ENCODE results near the gene FBRSL1.

The FBRSL1 gene

DNA sequence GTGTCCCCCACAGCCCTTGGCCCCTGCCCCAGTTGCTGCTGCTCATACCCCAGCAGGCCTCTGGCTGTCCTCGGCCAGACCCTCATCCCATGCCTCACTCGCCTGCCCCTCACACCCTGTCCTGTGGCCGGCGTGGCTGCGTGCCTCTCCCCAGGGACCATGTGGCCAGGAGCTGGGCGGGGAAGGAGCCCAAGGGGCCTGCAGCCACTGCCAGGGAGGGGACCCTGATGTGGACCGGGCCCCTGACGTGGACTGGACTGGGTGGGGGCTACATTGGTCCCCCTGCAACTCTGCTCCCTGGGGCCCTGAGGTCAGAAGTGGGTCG lies 10.9 kb downstream of the FBRSL1 start:
- Histone ChIP-seq H3K36me3 (ENCODE audit: control insufficient read depth, insufficient read depth, low read length) (no peaks in the 10 kb centered on the region; the same call in 1 of the 2 replicates), H3K4me3 (replicated peaks; ENCODE audit: low read depth, low read length) (no peak overlapping the region), H3K27me3 (replicated peaks; ENCODE audit: control insufficient read depth, insufficient read depth, low read length) (no peaks in the 10 kb centered on the region)
- no peak for DNase-seq (ENCODE audit: extremely low read depth, insufficient read length)
- TF ChIP-seq CTCF (IDR thresholded peaks at IDR 0.05; ENCODE audit: insufficient read depth, low read length, poor library complexity, severe bottlenecking), result no peak

GRCh38 chr12:132501204-132501940 lies 11.4 kb downstream of the FBRSL1 start:
- no peaks in the 10 kb centered on the region for H3K27me3 ChIP-seq (replicated peaks; ENCODE audit: control insufficient read depth, insufficient read depth, low read length)
- no peak overlapping the region for H3K4me3 ChIP-seq (replicated peaks; ENCODE audit: low read depth, low read length)
- no peak for DNase-seq (ENCODE audit: extremely low read depth, insufficient read length)
- no peak for TF ChIP-seq CTCF (IDR thresholded peaks at IDR 0.05; ENCODE audit: insufficient read depth, low read length, poor library complexity, severe bottlenecking)
- H3K36me3 ChIP-seq (ENCODE audit: control insufficient read depth, insufficient read depth, low read length), result no peaks in the 10 kb centered on the region; the same call in 1 of the 2 replicates

- Histone ChIP-seq H3K27me3 (replicated peaks; ENCODE audit: control insufficient read depth, insufficient read depth, low read length) (no peaks in the 10 kb centered on the region), H3K36me3 (ENCODE audit: control insufficient read depth, insufficient read depth, low read length) (no peaks in the 10 kb centered on the region; the same call in 1 of the 2 replicates), H3K4me3 (replicated peaks; ENCODE audit: low read depth, low read length) (no peak overlapping the region)
- DNase-seq (ENCODE audit: extremely low read depth, insufficient read length), result no peak
- no peak for TF ChIP-seq CTCF (IDR thresholded peaks at IDR 0.05; ENCODE audit: insufficient read depth, low read length, poor library complexity, severe bottlenecking)
Observed at GRCh38 chr12:132502149-132502881, 12.4 kb downstream of the FBRSL1 start.

DNA sequence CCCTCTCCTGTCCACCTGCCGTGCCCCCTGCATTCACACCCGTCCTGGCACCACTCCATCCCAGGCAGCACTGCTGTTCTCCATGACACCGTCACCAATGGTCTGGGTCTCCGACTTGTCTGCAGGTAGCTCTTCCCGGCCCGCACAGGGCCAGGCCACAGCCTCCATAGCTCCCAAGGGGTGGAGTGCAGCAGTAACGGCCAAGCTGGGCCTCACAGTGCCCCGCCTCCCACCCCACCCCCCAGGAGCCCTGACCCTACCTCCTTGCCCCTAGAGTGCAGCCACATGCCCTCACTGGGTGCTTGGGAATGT lies 12.9 kb downstream of the FBRSL1 start:
- no peaks in the 10 kb centered on the region; the same call in 1 of the 2 replicates for H3K36me3 ChIP-seq (ENCODE audit: control insufficient read depth, insufficient read depth, low read length)
- no peaks in the 10 kb centered on the region for H3K27me3 ChIP-seq (replicated peaks; ENCODE audit: control insufficient read depth, insufficient read depth, low read length)
- H3K4me3 ChIP-seq (replicated peaks; ENCODE audit: low read depth, low read length), result no peak overlapping the region
- TF ChIP-seq CTCF (IDR thresholded peaks at IDR 0.05; ENCODE audit: insufficient read depth, low read length, poor library complexity, severe bottlenecking), result no peak
- no peak for DNase-seq (ENCODE audit: extremely low read depth, insufficient read length)

DNA sequence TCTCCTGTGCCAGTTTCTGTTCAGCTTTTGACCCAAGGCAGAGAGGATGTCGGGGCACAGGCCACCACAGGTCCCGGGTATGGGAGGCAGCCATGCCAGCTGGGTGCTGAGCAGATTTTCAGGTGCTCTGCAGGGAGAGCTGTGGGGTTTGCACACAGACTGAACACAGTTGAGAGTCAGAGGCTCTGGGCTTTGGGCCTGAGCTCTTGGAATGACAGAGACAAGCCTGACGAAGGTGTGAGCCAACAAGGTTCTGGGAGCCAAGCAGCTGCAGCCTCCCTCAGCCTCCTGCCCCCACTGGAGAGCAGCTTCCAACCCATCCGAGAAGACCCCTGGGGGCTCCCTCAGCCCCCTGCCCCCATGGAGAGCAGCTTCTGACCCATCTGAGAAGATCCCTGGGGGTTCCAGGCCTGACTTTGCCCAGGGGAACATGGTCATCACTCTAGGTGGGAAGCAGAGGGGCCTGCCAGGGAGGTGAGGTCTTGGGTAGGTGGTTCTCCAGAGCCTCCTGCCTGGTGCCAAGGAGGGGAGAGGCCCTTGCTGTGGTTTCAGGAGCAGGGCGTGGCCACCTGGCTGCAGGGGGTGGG lies 13.8 kb downstream of the FBRSL1 start:
- no peak for TF ChIP-seq CTCF (IDR thresholded peaks at IDR 0.05; ENCODE audit: insufficient read depth, low read length, poor library complexity, severe bottlenecking)
- Histone ChIP-seq H3K4me3 (replicated peaks; ENCODE audit: low read depth, low read length) (no peak overlapping the region), H3K36me3 (ENCODE audit: control insufficient read depth, insufficient read depth, low read length) (no peaks in the 10 kb centered on the region; the same call in none of the 2 replicates), H3K27me3 (replicated peaks; ENCODE audit: control insufficient read depth, insufficient read depth, low read length) (no peaks in the 10 kb centered on the region)
- DNase-seq (ENCODE audit: extremely low read depth, insufficient read length), result no peak
